Activated B cell treated with CpG ODN at 0.5 μM for 24 hours (primary cell): Measurements from ENCODE around the gene ATRNL1. TPM values are rescaled to one million over a fixed set of nuclear protein-coding genes. Genes with fewer than 3 reads are reported as not detected.

ENCODE experiments used
- ATAC-seq: fragments of 200-7000 bp; cut with Tn5 transposase; one replicate; pipeline ENCODE4 v1.10.0; 2021; ENCODE audit warnings: low read depth, mild to moderate bottlenecking, moderate library complexity
- CTCF ChIA-PET: fragments of 350-600 bp; sonication (Branson Sonifier 250); formaldehyde crosslinking; loops from one replicate; lab custom pipeline; 2021; ENCODE audit warnings: antibody characterized with exemption; lab: Charles Lee
- POLR2A ChIA-PET: fragments of 350-600 bp; sonication (Branson Sonifier 250); formaldehyde crosslinking; loops from one replicate; lab custom pipeline; 2021; ENCODE audit warnings: antibody characterized with exemption; lab: Charles Lee
- DNase-seq: peaks from one replicate; pipeline ENCODE4 v3.0.0; 2022
- H3K27ac Mint-ChIP-seq: one replicate; pipeline ENCODE4 v1.8.0; 2020; ENCODE audit warnings: mixed read lengths
- H3K27me3 Mint-ChIP-seq: one replicate; pipeline ENCODE4 v1.8.0; 2021; ENCODE audit warnings: mixed read lengths
- H3K36me3 Mint-ChIP-seq: one replicate; pipeline ENCODE4 v1.8.0; 2021; ENCODE audit warnings: low read depth, mixed read lengths
- H3K4me1 Mint-ChIP-seq: one replicate; pipeline ENCODE4 v1.8.0; 2021; ENCODE audit warnings: mixed read lengths
- H3K4me3 Mint-ChIP-seq: one replicate; pipeline ENCODE4 v1.8.0; 2020; ENCODE audit warnings: mild to moderate bottlenecking, mixed read lengths
- H3K9me3 Mint-ChIP-seq: one replicate; pipeline ENCODE4 v1.8.0; 2020; ENCODE audit warnings: mixed read lengths
- intact Hi-C: fragments of 100-400 bp; cut with micrococcal nuclease; formaldehyde crosslinking; loops from one replicate; pipeline ENCODE4 v1.15.1; 2024
- total RNA-seq: library from RNA; stranded (reverse); gene quantifications from 2 replicates; pipeline ENCODE4 v1.2.3, GENCODE V29; 2022
- TF ChIP-seq, protein P1 (sequence below): fragments of 200-600 bp; IDR thresholded peaks from one replicate; pipeline ENCODE4 v1.8.0; 2022; ENCODE audit warnings: antibody characterized with exemption, mild to moderate bottlenecking

The ATRNL1 gene
- total RNA-seq, 1 donor from 2014 or later = 1.2 TPM

DNA sequence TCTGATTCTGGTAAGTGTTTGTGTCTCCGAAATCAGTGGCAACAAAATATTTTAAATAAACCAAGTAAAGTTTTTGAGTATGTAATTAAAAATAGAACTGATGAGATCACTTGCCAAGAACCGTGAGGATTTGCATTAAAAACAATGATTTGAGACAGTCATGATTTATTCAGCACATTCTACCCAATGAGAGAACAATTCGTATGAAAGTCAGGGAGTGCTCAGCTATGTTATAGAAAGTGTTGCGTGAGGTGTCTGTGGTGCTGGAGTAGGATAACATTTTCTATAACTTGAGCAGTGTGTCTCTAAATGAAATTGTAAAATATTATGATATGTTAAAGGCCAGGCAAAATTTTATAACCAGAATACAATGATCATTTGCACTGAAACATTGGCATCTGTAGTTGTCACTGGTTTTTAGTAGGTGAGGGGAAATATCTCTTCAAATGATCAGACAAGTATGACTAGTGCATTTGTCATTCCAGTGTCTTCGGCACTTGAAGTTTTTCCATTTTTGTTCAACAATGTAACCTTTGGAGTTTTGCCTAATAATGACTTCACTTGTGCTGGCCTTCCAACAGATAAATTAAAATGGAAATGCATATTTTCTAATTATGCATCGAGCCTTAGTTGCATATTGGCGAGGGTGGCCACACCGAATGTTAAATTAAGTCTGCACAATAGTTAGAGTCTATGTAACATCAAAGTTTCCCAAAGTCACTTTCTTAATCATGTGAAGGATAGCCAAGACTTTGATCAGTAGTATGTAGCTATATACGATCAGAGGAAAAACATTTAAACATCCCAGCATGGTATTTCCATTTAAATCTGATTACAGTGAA is 844.0 kb downstream of the ATRNL1 start:
- CTCF ChIA-PET = no interaction called here
- no peak overlapping the region for H3K27ac Mint-ChIP-seq
- POLR2A ChIA-PET = no interaction called here

DNA sequence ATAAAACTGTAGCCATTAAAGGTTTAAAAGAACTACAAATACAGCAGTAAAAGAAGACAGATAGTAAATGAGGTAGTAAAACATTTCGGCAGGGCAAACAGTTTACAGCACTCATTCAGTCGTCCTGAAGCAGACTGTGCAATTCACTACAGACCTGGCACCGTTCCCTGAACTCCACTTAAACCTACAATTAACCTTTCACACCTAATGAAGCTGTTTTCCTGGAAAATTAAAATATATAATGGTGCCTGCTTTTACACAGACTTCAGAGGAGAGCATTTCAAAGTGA is 844.5 kb downstream of the ATRNL1 start:
- no peak for ATAC-seq
- Mint-ChIP-seq H3K9me3 (peaks cover 2% of the 10 kb centered on the region), H3K4me3 (no peak overlapping the region), H3K36me3 (no peaks in the 10 kb centered on the region), H3K27me3 (no peaks in the 10 kb centered on the region), H3K4me1 (no peaks in the 10 kb centered on the region), H3K27ac (no peak overlapping the region)
- intact Hi-C loops = no loop called here
- POLR2A ChIA-PET = no interaction called here
- no peak for DNase-seq
- CTCF ChIA-PET = no interaction called here
- TF ChIP-seq, protein P1, sequence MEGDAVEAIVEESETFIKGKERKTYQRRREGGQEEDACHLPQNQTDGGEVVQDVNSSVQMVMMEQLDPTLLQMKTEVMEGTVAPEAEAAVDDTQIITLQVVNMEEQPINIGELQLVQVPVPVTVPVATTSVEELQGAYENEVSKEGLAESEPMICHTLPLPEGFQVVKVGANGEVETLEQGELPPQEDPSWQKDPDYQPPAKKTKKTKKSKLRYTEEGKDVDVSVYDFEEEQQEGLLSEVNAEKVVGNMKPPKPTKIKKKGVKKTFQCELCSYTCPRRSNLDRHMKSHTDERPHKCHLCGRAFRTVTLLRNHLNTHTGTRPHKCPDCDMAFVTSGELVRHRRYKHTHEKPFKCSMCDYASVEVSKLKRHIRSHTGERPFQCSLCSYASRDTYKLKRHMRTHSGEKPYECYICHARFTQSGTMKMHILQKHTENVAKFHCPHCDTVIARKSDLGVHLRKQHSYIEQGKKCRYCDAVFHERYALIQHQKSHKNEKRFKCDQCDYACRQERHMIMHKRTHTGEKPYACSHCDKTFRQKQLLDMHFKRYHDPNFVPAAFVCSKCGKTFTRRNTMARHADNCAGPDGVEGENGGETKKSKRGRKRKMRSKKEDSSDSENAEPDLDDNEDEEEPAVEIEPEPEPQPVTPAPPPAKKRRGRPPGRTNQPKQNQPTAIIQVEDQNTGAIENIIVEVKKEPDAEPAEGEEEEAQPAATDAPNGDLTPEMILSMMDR = no peak

More for the DNA sequence above, 844.0 kb downstream of the ATRNL1 start:
- H3K9me3 Mint-ChIP-seq = peaks cover 2% of the 10 kb centered on the region
- intact Hi-C loops = no loop called here
- no peaks in the 10 kb centered on the region for H3K27me3 Mint-ChIP-seq
- TF ChIP-seq, protein P1 = no peak
- ATAC-seq (no peak), DNase-seq (no peak)
- no peak overlapping the region for H3K4me3 Mint-ChIP-seq
- H3K4me1 Mint-ChIP-seq = no peaks in the 10 kb centered on the region
- no peaks in the 10 kb centered on the region for H3K36me3 Mint-ChIP-seq

DNA sequence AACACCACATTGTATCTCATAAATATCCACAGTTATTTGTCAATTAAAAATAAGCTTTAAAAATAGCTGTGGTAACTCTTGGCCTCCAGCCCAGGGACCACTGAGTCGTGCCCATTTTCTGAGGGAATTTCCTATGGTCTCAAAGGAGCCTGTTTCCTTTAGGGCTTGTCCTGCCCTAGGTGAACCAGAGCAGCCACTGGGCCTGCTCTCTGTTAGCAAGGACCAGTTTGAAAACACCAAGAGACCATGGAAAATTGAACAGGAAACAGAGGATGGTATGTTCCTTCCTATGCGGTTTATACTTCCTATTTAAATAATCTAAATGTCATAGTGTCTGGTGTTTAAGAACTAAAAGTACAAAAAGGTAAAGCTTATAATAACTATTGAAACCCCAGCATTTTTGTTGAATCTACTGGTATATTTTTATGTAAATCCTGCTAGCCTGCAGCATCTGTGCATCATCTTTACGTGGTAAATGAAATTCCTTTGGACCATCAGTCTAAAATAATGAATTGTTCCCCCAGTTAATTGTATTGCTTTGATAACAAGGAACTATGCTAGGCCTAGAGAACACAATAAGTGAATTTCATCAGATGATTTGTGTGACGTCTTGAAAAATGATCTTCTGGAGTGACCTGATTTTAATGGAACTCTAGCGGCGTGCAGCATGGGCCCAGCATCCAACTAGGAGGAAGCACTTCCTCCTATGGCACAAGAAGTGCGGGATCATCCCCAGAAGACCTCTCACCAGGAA is 846.1 kb downstream of the ATRNL1 start:
- H3K27me3 Mint-ChIP-seq = no peaks in the 10 kb centered on the region
- ATAC-seq (no peak), DNase-seq (no peak)
- intact Hi-C loops = no loop called here
- no peaks in the 10 kb centered on the region for H3K36me3 Mint-ChIP-seq
- TF ChIP-seq, protein P1 = no peak
- POLR2A ChIA-PET = no interaction called here
- no peak overlapping the region for H3K4me3 Mint-ChIP-seq
- H3K4me1 Mint-ChIP-seq = no peaks in the 10 kb centered on the region
- H3K9me3 Mint-ChIP-seq = peaks cover 2% of the 10 kb centered on the region
- H3K27ac Mint-ChIP-seq = no peak overlapping the region
- CTCF ChIA-PET = no interaction called here

DNA sequence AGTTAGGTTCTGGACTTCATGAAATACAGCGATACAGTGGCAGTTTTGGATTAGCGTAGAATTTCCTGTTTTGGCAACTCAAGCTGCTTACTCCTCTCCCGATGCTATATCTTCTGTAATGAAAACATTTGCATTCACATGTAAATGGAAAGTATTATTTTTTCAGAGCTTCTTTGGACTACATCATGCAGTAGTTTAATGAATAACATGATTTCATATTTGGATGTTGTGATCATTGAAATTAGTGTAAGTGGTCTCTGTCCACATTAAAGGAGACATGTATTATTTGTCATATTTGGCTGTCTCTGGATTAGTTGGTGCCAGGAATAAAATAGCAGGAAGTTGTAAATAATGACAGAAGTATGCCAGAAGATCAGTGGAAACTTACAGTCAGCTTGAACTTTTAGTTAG is 848.2 kb downstream of the ATRNL1 start:
- DNase-seq = no peak
- TF ChIP-seq, protein P1 = no peak
- Mint-ChIP-seq H3K4me1 (no peaks in the 10 kb centered on the region), H3K27ac (no peak overlapping the region), H3K9me3 (peaks cover 2% of the 10 kb centered on the region), H3K4me3 (no peak overlapping the region), H3K36me3 (no peaks in the 10 kb centered on the region), H3K27me3 (no peaks in the 10 kb centered on the region)
- intact Hi-C loops = no loop called here
- ChIA-PET CTCF (no interaction called here), POLR2A (no interaction called here)
- no peak for ATAC-seq

DNA sequence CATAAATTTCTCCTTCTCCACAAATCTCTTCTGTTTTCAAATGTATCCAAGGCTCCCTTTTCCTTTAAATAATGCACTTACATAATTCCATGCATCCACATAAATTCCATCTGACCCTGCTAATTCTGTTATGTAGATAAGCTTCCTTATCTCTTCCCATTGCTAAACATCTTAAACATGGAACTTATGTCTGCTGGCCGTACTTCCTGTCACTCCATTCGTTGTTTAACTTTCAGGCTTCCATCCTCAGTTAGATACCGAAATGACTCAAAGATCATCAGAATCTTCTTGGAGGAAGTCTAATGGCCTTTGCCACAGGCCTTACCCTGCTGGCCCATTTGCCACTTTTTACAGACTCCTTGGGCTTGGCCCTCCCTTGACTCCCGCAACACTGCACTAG is 848.9 kb downstream of the ATRNL1 start:
- intact Hi-C loops = no loop called here
- ChIA-PET CTCF (no interaction called here), POLR2A (no interaction called here)
- TF ChIP-seq, protein P1 = no peak
- Mint-ChIP-seq H3K9me3 (peaks cover 2% of the 10 kb centered on the region), H3K27ac (no peak overlapping the region), H3K4me1 (no peaks in the 10 kb centered on the region), H3K27me3 (no peaks in the 10 kb centered on the region), H3K36me3 (no peaks in the 10 kb centered on the region), H3K4me3 (no peak overlapping the region)
- DNase-seq = no peak
- ATAC-seq = no peak
